B cell (primary cell): ENCODE results near the gene BTAF1. TPM values are rescaled to one million over a fixed set of nuclear protein-coding genes. Genes with fewer than 3 reads are reported as not detected.

ENCODE experiments used
- ATAC-seq: fragments of 200-7000 bp; cut with Tn5 transposase; one replicate; pipeline ENCODE4 v1.10.0; 2021; ENCODE audit warnings: low read depth, mild to moderate bottlenecking, moderate number of reproducible peaks, moderate library complexity
- CTCF ChIA-PET: fragments of 350-600 bp; sonication (Branson Sonifier 250); formaldehyde crosslinking; loops from one replicate; lab custom pipeline; 2021; ENCODE audit warnings: antibody characterized with exemption, inconsistent platforms; lab: Charles Lee
- POLR2A ChIA-PET: fragments of 350-600 bp; sonication (Branson Sonifier 250); formaldehyde crosslinking; loops from one replicate; lab custom pipeline; 2021; ENCODE audit warnings: antibody characterized with exemption; lab: Charles Lee
- DNase-seq: peaks from one replicate; pipeline ENCODE4 v3.0.0; 2013
- H2AFZ ChIP-seq: 2 replicates; pipeline ENCODE4 v1.6.1; 2012; ENCODE audit warnings: mild to moderate bottlenecking, low read depth, low read length; ENCODE audit not compliant: insufficient read depth, poor library complexity, severe bottlenecking
- H3K27ac ChIP-seq, 2 donors: 1 replicate in 1 of 2; 2 replicates in 1 of 2; pipeline ENCODE4 v1.5.1; 2012 to 2013; ENCODE audit warnings: low read length in 2 of 2, mild to moderate bottlenecking in 2 of 2, moderate library complexity in 1 of 2
- H3K27me3 ChIP-seq, 4 experiments: fragments of 200-600 bp in 1 of 4; sonication (generic) in 1 of 4; replicated peaks in 1 of 4; 1 replicate in 2 of 4; 2 replicates in 2 of 4; pipeline versions ENCODE4 v1.6.1 to v1.7.0; 2013 to 2016; ENCODE audit warnings: low read length in 3 of 4, mild to moderate bottlenecking in 2 of 4, mixed read lengths in 1 of 4, moderate library complexity in 1 of 4; ENCODE audit not compliant: insufficient read depth in 4 of 4, control insufficient read depth in 3 of 4; ENCODE audit errors: control extremely low read depth in 1 of 4
- H3K36me3 ChIP-seq, 2 experiments: replicated peaks in 1 of 2; 1 replicate in 1 of 2; 2 replicates in 1 of 2; pipeline versions ENCODE4 v1.6.1 to v1.7.1; 2013; ENCODE audit warnings: low read length in 1 of 2; ENCODE audit not compliant: insufficient read depth in 2 of 2, control insufficient read depth in 1 of 2; ENCODE audit errors: control extremely low read depth in 1 of 2, extremely low read depth in 1 of 2
- H3K4me1 ChIP-seq, 2 donors: fragments of 200-600 bp in 1 of 2; sonication (generic) in 1 of 2; 1 replicate in 1 of 2; 2 replicates in 1 of 2; pipeline versions ENCODE4 v1.5.1 to v1.6.1; 2013 to 2017; ENCODE audit warnings: low read length in 2 of 2; ENCODE audit not compliant: control insufficient read depth in 2 of 2, insufficient read depth in 2 of 2
- H3K4me2 ChIP-seq: replicated peaks from 2 replicates; pipeline ENCODE3; 2012; ENCODE audit warnings: mild to moderate bottlenecking, low read depth, low read length; ENCODE audit not compliant: poor library complexity, severe bottlenecking
- H3K4me3 ChIP-seq, 5 experiments: fragments of 200-600 bp in 1 of 5; sonication (generic) in 1 of 5; 1 replicate in 3 of 5; 2 replicates in 2 of 5; pipeline versions ENCODE4 v1.5.1 to v1.7.0; 2011 to 2016; ENCODE audit warnings: low read length in 4 of 5, mild to moderate bottlenecking in 4 of 5, low read depth in 2 of 5, control low read depth in 1 of 5, moderate library complexity in 1 of 5; ENCODE audit not compliant: insufficient read depth in 1 of 5; ENCODE audit errors: control extremely low read depth in 1 of 5, extremely low read depth in 1 of 5
- H3K79me2 ChIP-seq: fragments of 200-600 bp; sonication (generic); one replicate; pipeline ENCODE4 v1.6.0; 2016; ENCODE audit warnings: low read length; ENCODE audit not compliant: control insufficient read depth, insufficient read depth
- H3K9ac ChIP-seq: fragments of 200-600 bp; sonication (generic); 2 replicates; pipeline ENCODE4 v1.6.1; 2017; ENCODE audit warnings: mild to moderate bottlenecking, low read length, moderate library complexity
- H3K9me3 ChIP-seq, 3 donors: one replicate each; pipeline versions ENCODE4 v1.6.1 to v1.7.1; 2013; ENCODE audit warnings: low read length in 2 of 3; ENCODE audit not compliant: control insufficient read depth in 2 of 3, insufficient read depth in 1 of 3; ENCODE audit errors: control extremely low read depth in 1 of 3
- H4K20me1 ChIP-seq: 2 replicates; pipeline ENCODE4 v1.6.0; 2012; ENCODE audit warnings: mild to moderate bottlenecking, low read length; ENCODE audit not compliant: insufficient read depth, control insufficient read depth, poor library complexity, severe bottlenecking
- H3K27ac Mint-ChIP-seq: one replicate; pipeline ENCODE4 v1.8.0; 2021; ENCODE audit warnings: mixed read lengths
- H3K27me3 Mint-ChIP-seq: one replicate; pipeline ENCODE4 v1.8.0; 2021; ENCODE audit warnings: mixed read lengths
- H3K4me1 Mint-ChIP-seq: one replicate; pipeline ENCODE4 v1.8.0; 2021; ENCODE audit warnings: mixed read lengths
- H3K4me3 Mint-ChIP-seq: one replicate; pipeline ENCODE4 v1.8.0; 2021; ENCODE audit warnings: mixed read lengths
- H3K9me3 Mint-ChIP-seq: one replicate; pipeline ENCODE4 v1.8.0; 2022; ENCODE audit warnings: mixed read lengths; ENCODE audit not compliant: insufficient read depth
- EZH2 ChIP-seq: IDR thresholded peaks from 2 replicates; pipeline ENCODE4 v1.6.1; 2012; ENCODE audit warnings: borderline replicate concordance, low read depth, mild to moderate bottlenecking, moderate library complexity, low read length; ENCODE audit not compliant: insufficient read depth, poor library complexity, severe bottlenecking
- WGBS: methylation state at CpG from one replicate; pipeline ENCODE4 v1.1.5; 2013; ENCODE audit warnings: missing lambda C conversion rate; ENCODE audit not compliant: insufficient coverage; 5-methylcytosine and 5-hydroxymethylcytosine counted together
- intact Hi-C: fragments of 100-400 bp; cut with micrococcal nuclease; formaldehyde crosslinking; loops from one replicate; pipeline ENCODE4 v1.10.0; 2022
- polyA plus RNA-seq: library from polyadenylated mRNA; depleted of rRNA; stranded (reverse); fragments of >200 nt; gene quantifications from 2 replicates; pipeline ENCODE4 v1.2.3, GENCODE V29; 2012
- total RNA-seq, 2 donors: library from RNA; stranded (reverse); fragments of 120-200 nt in 1 of 2; gene quantifications; 1 replicate in 1 of 2; 2 replicates in 1 of 2; pipeline versions ENCODE4 v1.2.3 to v1.2.4, GENCODE V29; 2013 to 2022
- TF ChIP-seq, protein P1 (sequence below): fragments of 200-600 bp; IDR thresholded peaks from one replicate; pipeline ENCODE4 v1.8.0; 2022; ENCODE audit warnings: antibody characterized with exemption, mild to moderate bottlenecking

The BTAF1 gene
- total and polyA plus RNA-seq, 2 donors (not counting 1 experiment from before 2014, with no cell fraction given) = 58.2 to 78.1 TPM

- Histone ChIP-seq H3K79me2 (no peaks in the 10 kb centered on the region), H3K27me3 (no peaks in the 10 kb centered on the region), H3K27ac (peak overlapping the region; percentile 9 to 52), H3K4me2 (peak overlapping the region; percentile 96), H2AFZ (peak overlapping the region; percentile 89), H3K4me1 (peaks cover 10 to 11% of the 10 kb centered on the region in 2 donors), H3K9me3 (no peaks in the 10 kb centered on the region), H3K9ac (peak overlapping the region; percentile 75), H3K36me3 (no peaks in the 10 kb centered on the region), H4K20me1 (no peaks in the 10 kb centered on the region), H3K4me3 (peak overlapping the region; percentile 61 to 75 (median 69))
- DNase-seq (peak; percentile 87), ATAC-seq (peak; percentile 83)
- ChIA-PET CTCF (interaction anchor here (0.8 to 2.5 kb wide), 14 partner anchors 9 to 997 kb away, joined by 3 to 25 read pairs (median 4); partner anchors contain the start of gene BTAF1), POLR2A (interaction anchor here (0.7 to 2.6 kb wide), 3 partner anchors 11 to 518 kb away, joined by 3 to 9 read pairs (median 4); partner anchors contain the start of gene BTAF1)
- TF ChIP-seq, protein P1, sequence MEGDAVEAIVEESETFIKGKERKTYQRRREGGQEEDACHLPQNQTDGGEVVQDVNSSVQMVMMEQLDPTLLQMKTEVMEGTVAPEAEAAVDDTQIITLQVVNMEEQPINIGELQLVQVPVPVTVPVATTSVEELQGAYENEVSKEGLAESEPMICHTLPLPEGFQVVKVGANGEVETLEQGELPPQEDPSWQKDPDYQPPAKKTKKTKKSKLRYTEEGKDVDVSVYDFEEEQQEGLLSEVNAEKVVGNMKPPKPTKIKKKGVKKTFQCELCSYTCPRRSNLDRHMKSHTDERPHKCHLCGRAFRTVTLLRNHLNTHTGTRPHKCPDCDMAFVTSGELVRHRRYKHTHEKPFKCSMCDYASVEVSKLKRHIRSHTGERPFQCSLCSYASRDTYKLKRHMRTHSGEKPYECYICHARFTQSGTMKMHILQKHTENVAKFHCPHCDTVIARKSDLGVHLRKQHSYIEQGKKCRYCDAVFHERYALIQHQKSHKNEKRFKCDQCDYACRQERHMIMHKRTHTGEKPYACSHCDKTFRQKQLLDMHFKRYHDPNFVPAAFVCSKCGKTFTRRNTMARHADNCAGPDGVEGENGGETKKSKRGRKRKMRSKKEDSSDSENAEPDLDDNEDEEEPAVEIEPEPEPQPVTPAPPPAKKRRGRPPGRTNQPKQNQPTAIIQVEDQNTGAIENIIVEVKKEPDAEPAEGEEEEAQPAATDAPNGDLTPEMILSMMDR = peak; percentile 45
- TF ChIP-seq EZH2 = no peak
- H3K4me1 Mint-ChIP-seq = peaks cover 18% of the 10 kb centered on the region
- under 1% methylated on average over 93 of the region's 93 CpGs for WGBS
- peak overlapping the region; percentile 93 for H3K27ac Mint-ChIP-seq
- intact Hi-C loops = loop anchor here (1.0 to 5.0 kb wide), 4 partner anchors 15 to 706 kb away; partner anchors contain the start of genes BTAF1 and TNKS2
- peaks cover 7% of the 10 kb centered on the region for H3K27me3 Mint-ChIP-seq
- peak overlapping the region; percentile 96 for H3K4me3 Mint-ChIP-seq
- H3K9me3 Mint-ChIP-seq = no peaks in the 10 kb centered on the region
Measured at GRCh38 chr10:91908337-91909116, 15.0 kb upstream of the BTAF1 start.
